Chondrocyte (in vitro differentiated cells): ENCODE data around the gene PPFIBP2. TPM values are rescaled to one million over a fixed set of nuclear protein-coding genes. Genes with fewer than 3 reads are reported as not detected.
A peak's percentile ranks its signal among the peaks of the same experiment; 100 is the strongest.

Experiments used
- DNase-seq: peaks from one replicate; pipeline ENCODE4 v3.0.0; 2021; ENCODE audit warnings: mixed read lengths, low spot score
- H3K27ac Mint-ChIP-seq: one replicate; pipeline ENCODE4 v1.8.0; 2021; ENCODE audit warnings: mild to moderate bottlenecking, moderate library complexity, mixed read lengths; ENCODE audit not compliant: unreplicated experiment
- H3K27me3 Mint-ChIP-seq: 2 replicates; pipeline ENCODE4 v1.8.0; 2021; ENCODE audit warnings: low read depth, mixed read lengths
- H3K36me3 Mint-ChIP-seq: 2 replicates; pipeline ENCODE4 v1.8.0; 2021; ENCODE audit warnings: low read depth, mixed read lengths
- H3K4me1 Mint-ChIP-seq: 2 replicates; pipeline ENCODE4 v1.8.0; 2021; ENCODE audit warnings: low read depth, mild to moderate bottlenecking, mixed read lengths
- H3K4me3 Mint-ChIP-seq: one replicate; pipeline ENCODE4 v1.8.0; 2021; ENCODE audit warnings: mild to moderate bottlenecking, moderate library complexity, mixed read lengths; ENCODE audit not compliant: unreplicated experiment
- H3K9me3 Mint-ChIP-seq: 2 replicates; pipeline ENCODE4 v1.8.0; 2021; ENCODE audit warnings: low read depth, mixed read lengths
- CTCF ChIP-seq: fragments of 200-600 bp; sonication (generic); IDR thresholded peaks from 2 replicates; pipeline ENCODE4 v1.5.0; 2021; ENCODE audit warnings: antibody characterized with exemption, mild to moderate bottlenecking, moderate library complexity
- long read RNA-seq: library from polyadenylated mRNA; stranded (forward); transcript quantifications from one replicate; pipeline ENCODE4 v2.0.0, GENCODE V29; 2021
- total RNA-seq: library from RNA; stranded (reverse); gene quantifications from 3 replicates; pipeline ENCODE4 v1.2.1, GENCODE V29; 2021

Gene PPFIBP2
- total RNA-seq: 86.4 to 120 TPM (median 90.8 TPM) in 3 replicates
- long read RNA-seq, transcript PPFIBP2-201 (24 exons, 3,557 nt): major isoform, 5 of 53 reads
- long read RNA-seq, partial matches to known transcripts: 5 of 53 reads
- long read RNA-seq, other reads (novel, unspliced or antisense): 43 of 53 reads

- peak; percentile 91 for TF ChIP-seq CTCF
- Mint-ChIP-seq H3K4me1 (peaks cover 23% of the 10 kb centered on the region), H3K36me3 (no peaks in the 10 kb centered on the region), H3K27ac (peak within 1 kb of the TSS; percentile 89), H3K27me3 (peaks cover 3% of the 10 kb centered on the region), H3K4me3 (peak within 1 kb of the TSS; percentile 85), H3K9me3 (no peaks in the 10 kb centered on the region)
- no peak for DNase-seq
Measured at GRCh38 chr11:7513234-7514098, at the start of gene PPFIBP2. Gene PPFIBP2, plus strand, starts transcription at chr11:7513999. Its CDS starts 35,477 bp downstream, at chr11:7549476.

- no peak for DNase-seq
- no peaks in the 10 kb centered on the region for H3K27me3 Mint-ChIP-seq
- no peak overlapping the region for H3K27ac Mint-ChIP-seq
- H3K36me3 Mint-ChIP-seq: no peaks in the 10 kb centered on the region
- H3K4me3 Mint-ChIP-seq: no peak overlapping the region
- TF ChIP-seq CTCF: no peak
- H3K4me1 Mint-ChIP-seq: no peaks in the 10 kb centered on the region
- H3K9me3 Mint-ChIP-seq: no peaks in the 10 kb centered on the region
Measured at GRCh38 chr11:7467652-7468051, 46.1 kb upstream of the PPFIBP2 start.

- Mint-ChIP-seq H3K4me3 (no peak overlapping the region), H3K4me1 (no peaks in the 10 kb centered on the region), H3K9me3 (no peaks in the 10 kb centered on the region), H3K27ac (no peak overlapping the region), H3K36me3 (no peaks in the 10 kb centered on the region), H3K27me3 (no peaks in the 10 kb centered on the region)
- DNase-seq: no peak
- TF ChIP-seq CTCF: no peak
Measured at GRCh38 chr11:7469351-7469865, 44.4 kb upstream of the PPFIBP2 start.

- no peak overlapping the region for H3K27ac Mint-ChIP-seq
- no peak for TF ChIP-seq CTCF
Measured at GRCh38 chr11:7471071-7471470, 42.7 kb upstream of the PPFIBP2 start.

GRCh38 chr11:7473717-7474116 is 40.1 kb upstream of the PPFIBP2 start:
- Mint-ChIP-seq H3K4me3 (no peak overlapping the region), H3K9me3 (no peaks in the 10 kb centered on the region), H3K27ac (no peak overlapping the region), H3K27me3 (peaks cover 4% of the 10 kb centered on the region), H3K36me3 (peaks cover 3% of the 10 kb centered on the region), H3K4me1 (no peaks in the 10 kb centered on the region)
- no peak for TF ChIP-seq CTCF
- no peak for DNase-seq

More at GRCh38 chr11:7471071-7471470, 42.7 kb upstream of the PPFIBP2 start:
- Mint-ChIP-seq H3K4me3 (no peak overlapping the region), H3K4me1 (no peaks in the 10 kb centered on the region), H3K27me3 (no peaks in the 10 kb centered on the region), H3K9me3 (no peaks in the 10 kb centered on the region), H3K36me3 (no peaks in the 10 kb centered on the region)
- no peak for DNase-seq
